Measurements from ENCODE around the gene UBE2E3.

DNA sequence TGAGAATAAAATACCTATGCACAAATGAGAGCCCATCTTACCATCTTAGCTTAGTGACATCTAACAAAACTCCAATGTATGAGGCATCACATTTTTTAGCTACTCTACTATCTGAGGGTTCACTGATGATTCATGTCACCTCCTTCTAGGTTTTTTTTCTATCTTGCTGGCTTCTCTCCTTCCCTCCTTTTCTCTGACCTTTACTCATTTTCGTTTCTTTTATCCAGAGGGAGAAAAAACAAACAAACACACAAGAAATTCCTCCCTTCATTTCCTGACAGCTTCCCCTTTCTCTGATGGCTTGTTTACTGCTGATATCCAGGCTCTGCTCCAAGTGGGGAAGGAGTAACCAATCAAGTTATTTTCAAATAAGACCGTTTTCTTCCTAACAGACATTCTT, 115.1 kb downstream of the UBE2E3 start:
- TF ChIP-seq, protein P1, sequence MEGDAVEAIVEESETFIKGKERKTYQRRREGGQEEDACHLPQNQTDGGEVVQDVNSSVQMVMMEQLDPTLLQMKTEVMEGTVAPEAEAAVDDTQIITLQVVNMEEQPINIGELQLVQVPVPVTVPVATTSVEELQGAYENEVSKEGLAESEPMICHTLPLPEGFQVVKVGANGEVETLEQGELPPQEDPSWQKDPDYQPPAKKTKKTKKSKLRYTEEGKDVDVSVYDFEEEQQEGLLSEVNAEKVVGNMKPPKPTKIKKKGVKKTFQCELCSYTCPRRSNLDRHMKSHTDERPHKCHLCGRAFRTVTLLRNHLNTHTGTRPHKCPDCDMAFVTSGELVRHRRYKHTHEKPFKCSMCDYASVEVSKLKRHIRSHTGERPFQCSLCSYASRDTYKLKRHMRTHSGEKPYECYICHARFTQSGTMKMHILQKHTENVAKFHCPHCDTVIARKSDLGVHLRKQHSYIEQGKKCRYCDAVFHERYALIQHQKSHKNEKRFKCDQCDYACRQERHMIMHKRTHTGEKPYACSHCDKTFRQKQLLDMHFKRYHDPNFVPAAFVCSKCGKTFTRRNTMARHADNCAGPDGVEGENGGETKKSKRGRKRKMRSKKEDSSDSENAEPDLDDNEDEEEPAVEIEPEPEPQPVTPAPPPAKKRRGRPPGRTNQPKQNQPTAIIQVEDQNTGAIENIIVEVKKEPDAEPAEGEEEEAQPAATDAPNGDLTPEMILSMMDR (conservative IDR thresholded peaks at IDR 0.05; ENCODE audit: low read depth, low read length): no peak
- TF ChIP-seq CHD1 (IDR thresholded peaks at IDR 0.05; ENCODE audit: low read depth, low read length): no peak
- TF ChIP-seq POLR2A (IDR thresholded peaks at IDR 0.05; ENCODE audit: low read depth, low read length): no peak
- TF ChIP-seq, protein P2, sequence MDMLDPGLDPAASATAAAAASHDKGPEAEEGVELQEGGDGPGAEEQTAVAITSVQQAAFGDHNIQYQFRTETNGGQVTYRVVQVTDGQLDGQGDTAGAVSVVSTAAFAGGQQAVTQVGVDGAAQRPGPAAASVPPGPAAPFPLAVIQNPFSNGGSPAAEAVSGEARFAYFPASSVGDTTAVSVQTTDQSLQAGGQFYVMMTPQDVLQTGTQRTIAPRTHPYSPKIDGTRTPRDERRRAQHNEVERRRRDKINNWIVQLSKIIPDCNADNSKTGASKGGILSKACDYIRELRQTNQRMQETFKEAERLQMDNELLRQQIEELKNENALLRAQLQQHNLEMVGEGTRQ (IDR thresholded peaks at IDR 0.05; ENCODE audit: low read depth, low read length): no peak
- TF ChIP-seq NFE2L2 (IDR thresholded peaks at IDR 0.05; ENCODE audit: low read depth, low read length): no peak
- no peak for TF ChIP-seq SMC3 (IDR thresholded peaks at IDR 0.05; ENCODE audit: low read depth, low read length)
